Lower leg skin (tissue), 4 donors: ENCODE data around the gene AHNAK2. TPM values are rescaled to one million over a fixed set of nuclear protein-coding genes. Genes with fewer than 3 reads are reported as not detected.

Experiments
- DNase-seq, 2 donors: peaks; one replicate each; pipeline ENCODE4 v3.0.0-alpha.2; 2019; ENCODE audit warnings: low spot score in 2 of 2
- H3K4me3 ChIP-seq: fragments of 200-600 bp; sonication (generic); 2 replicates; pipeline ENCODE4 v1.5.1; 2017; ENCODE audit warnings: mild to moderate bottlenecking, low read depth; ENCODE audit not compliant: poor library complexity, severe bottlenecking
- CTCF ChIP-seq, 3 donors: fragments of 450-650 bp; IDR thresholded peaks; one replicate each; pipeline ENCODE4 v1.5.1; 2016; ENCODE audit warnings: antibody characterized with exemption in 3 of 3, mild to moderate bottlenecking in 3 of 3, moderate library complexity in 2 of 3
- POLR2A ChIP-seq, 2 donors: fragments of 450-650 bp; IDR thresholded peaks; one replicate each; pipeline ENCODE4 v1.6.1; 2016 to 2017; ENCODE audit warnings: antibody characterized with exemption in 2 of 2, mild to moderate bottlenecking in 1 of 2, moderate library complexity in 1 of 2
- WGBS, 2 donors: methylation state at CpG; one replicate each; pipeline ENCODE4 v1.1.5; 2018; 5-methylcytosine and 5-hydroxymethylcytosine counted together
- intact Hi-C: fragments of 100-400 bp; cut with DNase I; formaldehyde crosslinking; loops from one replicate; pipeline ENCODE4 v1.15.0; 2023; ENCODE audit warnings: low total_unique reads
- total RNA-seq, 4 donors: library from RNA; depleted of rRNA; stranded (reverse); fragments of >200 nt; gene quantifications; one replicate each; pipeline ENCODE4 v1.1.0, GENCODE V29; 2016

The AHNAK2 gene
- total RNA-seq, 4 donors from 2014 or later, result 671 to 950 (median 756) TPM

GRCh38 chr14:104973385-104974145 lies 4.6 kb downstream of the AHNAK2 start:
- no peak overlapping the region for H3K4me3 ChIP-seq
- TF ChIP-seq POLR2A (IDR thresholded peaks at IDR 0.05) (no peak), CTCF (IDR thresholded peaks at IDR 0.05) (no peak)
- intact Hi-C loops, result no loop called here
- 7 to 22% methylated on average over 16 to 21 of the region's 23 CpGs for WGBS, 2 donors
- peak; percentile 90 to 96 for DNase-seq

GRCh38 chr14:104973135-104973384 lies 5.1 kb downstream of the AHNAK2 start:
- 20 to 34% methylated on average over 7 to 12 of the region's 12 CpGs for WGBS, 2 donors
- H3K4me3 ChIP-seq, result no peak overlapping the region
- TF ChIP-seq CTCF (IDR thresholded peaks at IDR 0.05), result no peak
- no peak for TF ChIP-seq POLR2A (IDR thresholded peaks at IDR 0.05)
- DNase-seq, result peak in 1 of 2 donors; percentile 98
- intact Hi-C loops, result no loop called here

- peak; percentile 85 to 97 for DNase-seq
- WGBS, 2 donors, result 23 to 42% methylated on average over 17 to 22 of the region's 28 CpGs
- TF ChIP-seq POLR2A (IDR thresholded peaks at IDR 0.05), result no peak
- intact Hi-C loops, result no loop called here
- no peak overlapping the region for H3K4me3 ChIP-seq
Observed at GRCh38 chr14:104972301-104973134, 5.7 kb downstream of the AHNAK2 start.

GRCh38 chr14:104971447-104972240 lies 6.5 kb downstream of the AHNAK2 start:
- WGBS, 2 donors, result 52 to 64% methylated on average over 9 to 12 of the region's 12 CpGs
- H3K4me3 ChIP-seq, result no peak overlapping the region
- intact Hi-C loops, result no loop called here
- DNase-seq, result peak in 1 of 2 donors; percentile 89
- TF ChIP-seq POLR2A (IDR thresholded peaks at IDR 0.05) (no peak), CTCF (IDR thresholded peaks at IDR 0.05) (no peak)

- no peak for TF ChIP-seq CTCF (IDR thresholded peaks at IDR 0.05)
- TF ChIP-seq POLR2A (IDR thresholded peaks at IDR 0.05), result no peak
- peak; percentile 91 to 98 for DNase-seq
- intact Hi-C loops, result no loop called here
- peak overlapping the region; percentile 53 for H3K4me3 ChIP-seq
- WGBS, 2 donors, result 27 to 40% methylated on average over 10 to 17 of the region's 19 CpGs
Observed at GRCh38 chr14:104970231-104971068, 7.7 kb downstream of the AHNAK2 start.
